Astrocyte (in vitro differentiated cells and primary cell): ENCODE data around the gene AIP.

Source experiments
- EZH2 ChIP-seq: IDR thresholded peaks from 2 replicates; pipeline ENCODE4 v1.6.1; 2012; ENCODE audit warnings: mild to moderate bottlenecking, low read length, inconsistent platforms; ENCODE audit not compliant: insufficient read depth
- TF ChIP-seq, protein P1 (sequence below): IDR thresholded peaks from 2 replicates; pipeline ENCODE4 v1.5.1; 2011; ENCODE audit warnings: low read depth, mild to moderate bottlenecking, inconsistent platforms, low read length, moderate library complexity; ENCODE audit not compliant: insufficient read depth

DNA sequence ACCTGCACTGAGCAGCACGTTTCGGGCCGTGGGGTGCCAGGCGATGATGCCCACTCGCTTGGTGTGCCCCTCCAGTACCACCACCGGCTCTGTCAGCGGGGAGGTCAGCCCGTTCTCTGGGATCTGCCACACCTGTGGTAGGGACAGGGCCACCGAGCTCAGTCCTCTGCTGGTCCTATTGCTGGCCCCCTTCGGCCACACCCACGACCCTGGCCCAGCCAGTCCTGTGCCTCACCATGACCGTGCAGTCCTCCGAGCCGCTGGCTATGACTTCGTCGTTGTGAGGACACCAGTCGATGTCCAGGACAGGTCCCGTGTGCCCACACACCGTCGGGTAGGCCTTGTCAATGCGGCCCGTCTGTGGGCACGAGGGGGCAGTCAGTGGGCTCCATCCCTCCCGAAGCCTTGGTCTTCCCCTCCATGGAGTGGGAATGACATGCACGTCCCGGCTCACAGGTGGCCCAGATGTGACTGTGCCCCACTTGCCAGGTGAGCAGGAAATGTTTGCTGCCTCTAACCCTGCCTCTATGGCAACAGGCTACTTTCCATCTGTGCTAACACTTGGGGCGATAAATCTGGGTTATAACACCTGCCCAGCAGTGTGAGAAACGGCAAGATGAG lies 41.0 kb upstream of the AIP start:
- TF ChIP-seq, protein P1, sequence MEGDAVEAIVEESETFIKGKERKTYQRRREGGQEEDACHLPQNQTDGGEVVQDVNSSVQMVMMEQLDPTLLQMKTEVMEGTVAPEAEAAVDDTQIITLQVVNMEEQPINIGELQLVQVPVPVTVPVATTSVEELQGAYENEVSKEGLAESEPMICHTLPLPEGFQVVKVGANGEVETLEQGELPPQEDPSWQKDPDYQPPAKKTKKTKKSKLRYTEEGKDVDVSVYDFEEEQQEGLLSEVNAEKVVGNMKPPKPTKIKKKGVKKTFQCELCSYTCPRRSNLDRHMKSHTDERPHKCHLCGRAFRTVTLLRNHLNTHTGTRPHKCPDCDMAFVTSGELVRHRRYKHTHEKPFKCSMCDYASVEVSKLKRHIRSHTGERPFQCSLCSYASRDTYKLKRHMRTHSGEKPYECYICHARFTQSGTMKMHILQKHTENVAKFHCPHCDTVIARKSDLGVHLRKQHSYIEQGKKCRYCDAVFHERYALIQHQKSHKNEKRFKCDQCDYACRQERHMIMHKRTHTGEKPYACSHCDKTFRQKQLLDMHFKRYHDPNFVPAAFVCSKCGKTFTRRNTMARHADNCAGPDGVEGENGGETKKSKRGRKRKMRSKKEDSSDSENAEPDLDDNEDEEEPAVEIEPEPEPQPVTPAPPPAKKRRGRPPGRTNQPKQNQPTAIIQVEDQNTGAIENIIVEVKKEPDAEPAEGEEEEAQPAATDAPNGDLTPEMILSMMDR = no peak
- no peak for TF ChIP-seq EZH2
